ENCODE data around the gene PRKCSH. TPM values are rescaled to one million over a fixed set of nuclear protein-coding genes. Genes with fewer than 3 reads are reported as not detected.

PRKCSH gene
- total and polyA plus RNA-seq, 2 donors, result 62.9 to 108 TPM

- Histone ChIP-seq H3K36me3 (ENCODE audit: control insufficient read depth in 2 of 2, insufficient read depth in 2 of 2, low read length in 1 of 2) (no peaks in the 10 kb centered on the region), H3K27ac (ENCODE audit: low read depth in 1 of 2, low read length in 1 of 2) (no peak overlapping the region), H3K9me3 (ENCODE audit: control insufficient read depth in 2 of 2, insufficient read depth in 1 of 2, low read length in 1 of 2) (peaks cover 0 to 28% of the 10 kb centered on the region in 2 donors), H3K4me1 (ENCODE audit: control insufficient read depth in 2 of 2, insufficient read depth in 2 of 2, low read length in 2 of 2) (peaks cover 5 to 32% of the 10 kb centered on the region in 2 donors), H3K27me3 (ENCODE audit: control insufficient read depth in 2 of 2, insufficient read depth in 1 of 2, low read length in 1 of 2) (peaks cover 61 to 84% of the 10 kb centered on the region in 2 donors), H3K4me3 (ENCODE audit: low read length in 2 of 2) (no peak overlapping the region)
- 10% methylated on average over 16 of the region's 16 CpGs for WGBS
- no peak for DNase-seq (ENCODE audit: low read depth in 6 of 9, low spot score in 9 of 9)
Observed at GRCh38 chr19:11418094-11418548, 17.3 kb upstream of the PRKCSH start.

GRCh38 chr19:11418549-11419506, 16.6 kb upstream of the PRKCSH start, which contains the start of gene RGL3:
Gene RGL3, minus strand, starts transcription at chr19:11419314. Its CDS starts 36 bp downstream, at chr19:11419278.
- 6% methylated on average over 72 of the region's 72 CpGs for WGBS
- Histone ChIP-seq H3K36me3 (ENCODE audit: control insufficient read depth in 2 of 2, insufficient read depth in 2 of 2, low read length in 1 of 2) (no peaks in the 10 kb centered on the region), H3K4me1 (ENCODE audit: control insufficient read depth in 2 of 2, insufficient read depth in 2 of 2, low read length in 2 of 2) (peaks cover 5 to 33% of the 10 kb centered on the region in 2 donors), H3K27ac (ENCODE audit: low read depth in 1 of 2, low read length in 1 of 2) (no peak within 1 kb of the TSS), H3K9me3 (ENCODE audit: control insufficient read depth in 2 of 2, insufficient read depth in 1 of 2, low read length in 1 of 2) (peaks cover 0 to 28% of the 10 kb centered on the region in 2 donors), H3K27me3 (ENCODE audit: control insufficient read depth in 2 of 2, insufficient read depth in 1 of 2, low read length in 1 of 2) (peaks cover 68 to 91% of the 10 kb centered on the region in 2 donors), H3K4me3 (ENCODE audit: low read length in 2 of 2) (peak within 1 kb of the TSS in 1 of 2 donors; percentile 25)
- DNase-seq (ENCODE audit: low read depth in 6 of 9, low spot score in 9 of 9), result peak in 2 of 9 donors; percentile 26 to 43

DNA sequence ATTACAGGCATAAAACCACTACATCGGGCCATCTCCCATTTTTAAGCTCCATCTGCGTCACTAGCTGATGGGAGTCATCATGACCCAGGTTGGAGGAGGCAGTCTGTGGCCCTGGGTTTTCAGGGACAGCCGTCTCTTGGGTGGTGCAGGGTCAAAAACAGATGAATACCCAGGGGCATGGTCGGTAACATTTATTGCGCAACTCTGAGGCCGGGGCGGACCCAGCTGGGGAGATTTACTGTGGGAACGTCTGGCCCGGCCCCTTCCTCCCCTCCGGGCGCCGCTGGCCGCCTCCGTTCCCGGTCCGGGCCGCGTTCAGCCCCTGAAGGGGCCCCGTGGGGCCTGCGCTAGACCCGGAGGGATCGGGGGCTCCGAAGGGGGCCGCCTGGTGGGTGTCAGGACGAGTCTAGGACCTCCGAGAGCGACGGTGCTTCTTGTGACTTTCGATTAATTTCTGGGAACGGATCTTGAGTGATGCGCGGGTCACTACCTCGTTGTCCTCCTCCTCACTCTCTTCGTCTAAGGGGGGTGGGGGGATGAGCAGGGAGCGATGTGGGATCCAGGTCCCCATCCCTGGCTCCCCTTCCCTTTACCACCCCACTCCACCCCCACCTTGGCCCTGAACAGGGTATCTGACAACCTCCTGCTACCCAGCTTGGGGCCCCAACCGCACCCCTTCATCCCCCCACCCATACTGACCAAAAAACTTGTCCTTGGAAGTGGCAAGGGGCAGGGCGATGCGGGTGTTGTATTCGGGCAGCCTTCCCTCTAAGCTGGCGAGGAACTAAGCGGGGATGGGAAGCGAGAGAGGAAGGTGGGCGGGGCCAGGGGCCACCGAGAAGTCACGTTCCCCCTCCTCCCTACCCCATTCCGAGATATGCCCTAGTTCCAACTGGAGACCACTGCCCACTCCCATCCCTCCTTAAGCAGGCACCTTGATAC, 14.7 kb upstream of the PRKCSH start:
- Histone ChIP-seq H3K27me3 (ENCODE audit: control insufficient read depth in 2 of 2, insufficient read depth in 1 of 2, low read length in 1 of 2) (peaks cover 72 to 86% of the 10 kb centered on the region in 2 donors), H3K36me3 (ENCODE audit: control insufficient read depth in 2 of 2, insufficient read depth in 2 of 2, low read length in 1 of 2) (no peaks in the 10 kb centered on the region), H3K4me3 (ENCODE audit: low read length in 2 of 2) (no peak overlapping the region), H3K9me3 (ENCODE audit: control insufficient read depth in 2 of 2, insufficient read depth in 1 of 2, low read length in 1 of 2) (peaks cover 0 to 32% of the 10 kb centered on the region in 2 donors), H3K27ac (ENCODE audit: low read depth in 1 of 2, low read length in 1 of 2) (no peak overlapping the region), H3K4me1 (ENCODE audit: control insufficient read depth in 2 of 2, insufficient read depth in 2 of 2, low read length in 2 of 2) (peaks cover 5 to 33% of the 10 kb centered on the region in 2 donors)
- DNase-seq (ENCODE audit: low read depth in 6 of 9, low spot score in 9 of 9), result no peak
- 4% methylated on average over 46 of the region's 46 CpGs for WGBS

DNA sequence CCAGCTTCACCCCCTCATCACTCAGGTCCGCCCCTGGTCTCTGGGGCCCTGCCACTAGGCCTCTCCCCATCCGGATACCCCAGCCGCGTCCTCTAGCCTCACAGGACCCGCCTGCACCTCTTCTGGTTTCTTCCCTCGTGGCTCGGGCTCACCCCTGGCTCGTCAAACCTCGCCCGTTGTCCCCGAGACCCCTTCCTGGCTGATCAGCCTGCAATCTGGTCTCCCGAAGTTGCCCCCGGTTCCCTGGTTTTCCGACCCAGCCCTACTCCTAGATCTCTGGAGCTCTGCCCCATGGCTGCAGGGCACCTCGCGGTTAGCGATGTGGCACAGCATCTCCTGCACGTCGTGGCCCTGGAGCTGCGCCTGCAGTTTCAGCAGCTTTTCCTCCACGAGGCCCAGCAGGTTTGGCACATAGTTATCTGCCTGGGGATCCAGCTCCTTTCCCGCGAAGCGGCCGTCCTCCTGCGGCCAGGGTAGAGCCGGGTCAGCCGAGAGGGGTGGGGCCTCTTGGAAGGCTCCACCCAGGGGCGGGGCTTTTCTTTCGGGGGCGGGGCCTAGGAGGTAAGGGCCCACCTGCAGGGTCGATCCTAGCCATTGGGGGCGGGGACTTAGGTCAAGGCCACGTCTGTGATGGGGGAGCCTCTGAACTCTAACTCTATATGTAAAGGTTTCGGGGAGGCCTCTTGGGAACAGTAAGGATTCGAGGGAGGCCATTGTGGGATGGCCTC, 13.9 kb upstream of the PRKCSH start:
- Histone ChIP-seq H3K36me3 (ENCODE audit: control insufficient read depth in 2 of 2, insufficient read depth in 2 of 2, low read length in 1 of 2) (no peaks in the 10 kb centered on the region), H3K4me3 (ENCODE audit: low read length in 2 of 2) (no peak overlapping the region), H3K27me3 (ENCODE audit: control insufficient read depth in 2 of 2, insufficient read depth in 1 of 2, low read length in 1 of 2) (peaks cover 71 to 86% of the 10 kb centered on the region in 2 donors), H3K27ac (ENCODE audit: low read depth in 1 of 2, low read length in 1 of 2) (no peak overlapping the region), H3K9me3 (ENCODE audit: control insufficient read depth in 2 of 2, insufficient read depth in 1 of 2, low read length in 1 of 2) (peaks cover 0 to 32% of the 10 kb centered on the region in 2 donors), H3K4me1 (ENCODE audit: control insufficient read depth in 2 of 2, insufficient read depth in 2 of 2, low read length in 2 of 2) (peaks cover 5 to 33% of the 10 kb centered on the region in 2 donors)
- WGBS, result 9% methylated on average over 36 of the region's 36 CpGs
- DNase-seq (ENCODE audit: low read depth in 6 of 9, low spot score in 9 of 9), result no peak

- peaks cover 0 to 32% of the 10 kb centered on the region in 2 donors for H3K9me3 ChIP-seq (ENCODE audit: control insufficient read depth in 2 of 2, insufficient read depth in 1 of 2, low read length in 1 of 2)
- H3K27ac ChIP-seq (ENCODE audit: low read depth in 1 of 2, low read length in 1 of 2), result no peak overlapping the region
- H3K4me3 ChIP-seq (ENCODE audit: low read length in 2 of 2), result peak overlapping the region in 1 of 2 donors; percentile 16
- H3K36me3 ChIP-seq (ENCODE audit: control insufficient read depth in 2 of 2, insufficient read depth in 2 of 2, low read length in 1 of 2), result no peaks in the 10 kb centered on the region
- DNase-seq (ENCODE audit: low read depth in 6 of 9, low spot score in 9 of 9), result peak in 1 of 9 donors; percentile 37
- peaks cover 66 to 81% of the 10 kb centered on the region in 2 donors for H3K27me3 ChIP-seq (ENCODE audit: control insufficient read depth in 2 of 2, insufficient read depth in 1 of 2, low read length in 1 of 2)
- whole genome bisulfite sequencing, result 3% methylated on average over 56 of the region's 56 CpGs
- peaks cover 5 to 33% of the 10 kb centered on the region in 2 donors for H3K4me1 ChIP-seq (ENCODE audit: control insufficient read depth in 2 of 2, insufficient read depth in 2 of 2, low read length in 2 of 2)
Observed at GRCh38 chr19:11422163-11423065, 13.0 kb upstream of the PRKCSH start.

- 37% methylated on average over 27 of the region's 27 CpGs for WGBS
- peaks cover 59 to 72% of the 10 kb centered on the region in 2 donors for H3K27me3 ChIP-seq (ENCODE audit: control insufficient read depth in 2 of 2, insufficient read depth in 1 of 2, low read length in 1 of 2)
Observed at GRCh38 chr19:11423164-11423790, 12.2 kb upstream of the PRKCSH start.

DNA sequence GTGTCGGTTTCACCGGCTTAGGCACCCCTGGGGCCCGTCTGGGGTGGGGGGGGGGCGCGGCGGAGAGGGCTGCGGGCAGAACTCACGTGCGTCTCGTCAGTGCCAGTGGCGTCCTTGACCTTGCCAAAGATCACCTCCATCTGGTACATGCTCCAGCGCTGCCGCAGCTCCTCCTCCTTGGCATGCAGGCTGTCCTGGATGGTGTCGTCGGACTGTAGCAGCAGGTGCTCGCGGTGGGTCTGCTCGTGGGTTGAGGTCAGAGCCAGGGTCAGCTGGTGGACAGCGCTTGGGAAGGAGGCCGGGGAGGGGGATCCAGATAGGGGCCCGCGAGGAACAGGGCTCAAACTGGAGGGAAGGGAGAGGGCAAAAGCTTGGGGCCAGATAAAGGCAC, 11.6 kb upstream of the PRKCSH start:
- Histone ChIP-seq H3K36me3 (ENCODE audit: control insufficient read depth in 2 of 2, insufficient read depth in 2 of 2, low read length in 1 of 2) (no peaks in the 10 kb centered on the region), H3K4me3 (ENCODE audit: low read length in 2 of 2) (no peak overlapping the region), H3K27ac (ENCODE audit: low read depth in 1 of 2, low read length in 1 of 2) (no peak overlapping the region), H3K27me3 (ENCODE audit: control insufficient read depth in 2 of 2, insufficient read depth in 1 of 2, low read length in 1 of 2) (peaks cover 54 to 67% of the 10 kb centered on the region in 2 donors), H3K4me1 (ENCODE audit: control insufficient read depth in 2 of 2, insufficient read depth in 2 of 2, low read length in 2 of 2) (peaks cover 0 to 27% of the 10 kb centered on the region in 2 donors), H3K9me3 (ENCODE audit: control insufficient read depth in 2 of 2, insufficient read depth in 1 of 2, low read length in 1 of 2) (peaks cover 0 to 30% of the 10 kb centered on the region in 2 donors)
- WGBS, result 19% methylated on average over 22 of the region's 22 CpGs
- DNase-seq (ENCODE audit: low read depth in 6 of 9, low spot score in 9 of 9), result no peak

More at GRCh38 chr19:11423164-11423790, 12.2 kb upstream of the PRKCSH start:
- Histone ChIP-seq H3K9me3 (ENCODE audit: control insufficient read depth in 2 of 2, insufficient read depth in 1 of 2, low read length in 1 of 2) (peaks cover 0 to 32% of the 10 kb centered on the region in 2 donors), H3K36me3 (ENCODE audit: control insufficient read depth in 2 of 2, insufficient read depth in 2 of 2, low read length in 1 of 2) (no peaks in the 10 kb centered on the region), H3K4me1 (ENCODE audit: control insufficient read depth in 2 of 2, insufficient read depth in 2 of 2, low read length in 2 of 2) (peaks cover 5 to 32% of the 10 kb centered on the region in 2 donors), H3K4me3 (ENCODE audit: low read length in 2 of 2) (no peak overlapping the region), H3K27ac (ENCODE audit: low read depth in 1 of 2, low read length in 1 of 2) (no peak overlapping the region)
- DNase-seq (ENCODE audit: low read depth in 6 of 9, low spot score in 9 of 9), result no peak
